ENCODE measurements around the gene ASTL.
"Not testable (repeated sequence)": the region's sequence is repeated elsewhere in the genome, so short reads cannot be mapped to it uniquely, and the experiment has no call there.

ASTL gene

GRCh38 chr2:96098900-96099590 lies 39.3 kb downstream of the ASTL start:
- DNase-seq (ENCODE audit: low spot score), result no peak

GRCh38 chr2:96097951-96098823 lies 40.1 kb downstream of the ASTL start:
- no peak for DNase-seq (ENCODE audit: low spot score)

- DNase-seq (ENCODE audit: low spot score), result no peak
Measured at GRCh38 chr2:96097441-96097840, 40.9 kb downstream of the ASTL start.

GRCh38 chr2:96095116-96095636 lies 43.1 kb downstream of the ASTL start:
- peak; percentile 43 for DNase-seq (ENCODE audit: low spot score)

- DNase-seq (ENCODE audit: low spot score), result no peak
Measured at GRCh38 chr2:96093528-96093927, 44.8 kb downstream of the ASTL start.

GRCh38 chr2:96092951-96093350 lies 45.4 kb downstream of the ASTL start:
- DNase-seq (ENCODE audit: low spot score), result no peak

GRCh38 chr2:96092573-96092877 lies 45.8 kb downstream of the ASTL start:
- DNase-seq (ENCODE audit: low spot score), result no peak

GRCh38 chr2:96091711-96092572 lies 46.4 kb downstream of the ASTL start:
- DNase-seq (ENCODE audit: low spot score), result peak; percentile 60

- DNase-seq (ENCODE audit: low spot score), result peak; percentile 54
Measured at GRCh38 chr2:96091141-96091710, 47.1 kb downstream of the ASTL start.

GRCh38 chr2:96090196-96090926 lies 47.9 kb downstream of the ASTL start:
- DNase-seq (ENCODE audit: low spot score), result no peak

- DNase-seq (ENCODE audit: low spot score), result no peak
Measured at GRCh38 chr2:96089356-96090195, 48.7 kb downstream of the ASTL start.

- DNase-seq (ENCODE audit: low spot score), result no peak
Measured at GRCh38 chr2:96088340-96089335, 49.7 kb downstream of the ASTL start.

- no peak for DNase-seq (ENCODE audit: low spot score)
Measured at GRCh38 chr2:96087130-96087529, 51.2 kb downstream of the ASTL start.

GRCh38 chr2:96085541-96086355 lies 52.6 kb downstream of the ASTL start:
- no peak for DNase-seq (ENCODE audit: low spot score)

- DNase-seq (ENCODE audit: low spot score), result not testable (repeated sequence)
Measured at GRCh38 chr2:96084858-96085518, 53.3 kb downstream of the ASTL start.

GRCh38 chr2:96083989-96084857 lies 54.1 kb downstream of the ASTL start:
- no peak for DNase-seq (ENCODE audit: low spot score)
